ENCODE data around the gene COTL1. TPM values are rescaled to one million over a fixed set of nuclear protein-coding genes. Genes with fewer than 3 reads are reported as not detected.

Gene COTL1
- total RNA-seq, 1 experiment from 2014 or later = 102 TPM

GRCh38 chr16:84578538-84579126 lies 39.2 kb downstream of the COTL1 start:
- H3K27me3 Mint-ChIP-seq (ENCODE audit: low read depth) = no peaks in the 10 kb centered on the region
- peaks cover 10% of the 10 kb centered on the region; the same call in 1 of the 2 replicates for H3K4me1 Mint-ChIP-seq
- DNase-seq (ENCODE audit: low spot score) = no peak
- no peak overlapping the region for H3K4me3 Mint-ChIP-seq
- no peak for ATAC-seq
- no peaks in the 10 kb centered on the region for H3K36me3 Mint-ChIP-seq
- TF ChIP-seq MXD4 (CRISPR knock-in tag; IDR thresholded peaks at IDR 0.05; ENCODE audit: borderline replicate concordance) = no peak
- TF ChIP-seq FOXP1 (CRISPR knock-in tag; IDR thresholded peaks at IDR 0.05; ENCODE audit: borderline replicate concordance) = no peak
- TF ChIP-seq ZNF423 (CRISPR knock-in tag; IDR thresholded peaks at IDR 0.05) = no peak
- POLR2A ChIA-PET = no interaction called here
- H3K9me3 Mint-ChIP-seq = no peaks in the 10 kb centered on the region
- CTCF ChIA-PET = no interaction called here
- 0 out of 2 replicates have a peak overlapping the region, but pooled peaks have one; percentile 6 for H3K27ac Mint-ChIP-seq

GRCh38 chr16:84577034-84577803 lies 40.7 kb downstream of the COTL1 start:
- POLR2A ChIA-PET = interaction anchor here (0.6 kb wide), 1 partner anchor 8 kb away, joined by 5 read pairs; no protein-coding TSS in a partner anchor
- H3K9me3 Mint-ChIP-seq = no peaks in the 10 kb centered on the region
- 0 out of 2 replicates have a peak, but pooled peaks cover 4% of the 10 kb centered on the region for H3K36me3 Mint-ChIP-seq
- H3K4me3 Mint-ChIP-seq = no peak overlapping the region
- no peak overlapping the region for H3K27ac Mint-ChIP-seq
- peaks cover 6% of the 10 kb centered on the region; the same call in 1 of the 2 replicates for H3K4me1 Mint-ChIP-seq
- DNase-seq (ENCODE audit: low spot score) (no peak), ATAC-seq (no peak)
- no peaks in the 10 kb centered on the region for H3K27me3 Mint-ChIP-seq (ENCODE audit: low read depth)
- TF ChIP-seq ZNF219 (CRISPR knock-in tag; IDR thresholded peaks at IDR 0.05; ENCODE audit: borderline replicate concordance) = no peak
- no peak for TF ChIP-seq CBFB (CRISPR knock-in tag; IDR thresholded peaks at IDR 0.05; ENCODE audit: low read depth)
- TF ChIP-seq ARID4B (CRISPR knock-in tag; IDR thresholded peaks at IDR 0.05; ENCODE audit: borderline replicate concordance) = no peak
- no peak for TF ChIP-seq MYBL2 (CRISPR knock-in tag; IDR thresholded peaks at IDR 0.05)
- no peak for TF ChIP-seq ATF3 (CRISPR knock-in tag; conservative IDR thresholded peaks at IDR 0.05)
- TF ChIP-seq AFF4 (CRISPR knock-in tag; IDR thresholded peaks at IDR 0.05; ENCODE audit: borderline replicate concordance) = no peak
- TF ChIP-seq EMX1 (CRISPR knock-in tag; IDR thresholded peaks at IDR 0.05) = no peak
- TF ChIP-seq NR1H2 (CRISPR knock-in tag; IDR thresholded peaks at IDR 0.05) = no peak
- TF ChIP-seq ZMAT4 (CRISPR knock-in tag; IDR thresholded peaks at IDR 0.05) = no peak
- CTCF ChIA-PET = interaction anchor here (0.6 to 1.2 kb wide), 2 partner anchors 9 to 19 kb away, joined by 3 read pairs; no protein-coding TSS in a partner anchor

Data from WTC11 (cell line).